Aorta (tissue), 5 donors: ENCODE data around the gene RNF213. TPM values are rescaled to one million over a fixed set of nuclear protein-coding genes. Genes with fewer than 3 reads are reported as not detected.

Experiments used
- ATAC-seq: fragments of 200-7000 bp; cut with Tn5 transposase; one replicate; pipeline ENCODE4 v1.9.1; 2022; ENCODE audit warnings: moderate library complexity; ENCODE audit not compliant: low FRiP score
- DNase-seq, 2 donors: peaks; one replicate each; pipeline ENCODE4 v3.0.0-alpha.2; 2020
- H3K27ac ChIP-seq, 2 donors: one replicate each; pipeline ENCODE4 v1.5.1; 2013; ENCODE audit warnings: low read length in 2 of 2, mild to moderate bottlenecking in 2 of 2, moderate library complexity in 2 of 2, control low read depth in 1 of 2, inconsistent platforms in 1 of 2, low read depth in 1 of 2
- H3K27me3 ChIP-seq, 2 donors: one replicate each; pipeline ENCODE4 v1.6.1; 2013; ENCODE audit warnings: control low read depth in 1 of 2, low read length in 1 of 2, mild to moderate bottlenecking in 1 of 2, moderate library complexity in 1 of 2; ENCODE audit not compliant: insufficient read depth in 2 of 2, control insufficient read depth in 1 of 2
- H3K36me3 ChIP-seq, 2 donors: one replicate each; pipeline ENCODE4 v1.6.1; 2013; ENCODE audit warnings: control low read depth in 1 of 2, low read length in 1 of 2, mild to moderate bottlenecking in 1 of 2; ENCODE audit not compliant: insufficient read depth in 2 of 2, control insufficient read depth in 1 of 2
- H3K4me1 ChIP-seq, 2 donors: one replicate each; pipeline ENCODE4 v1.6.1; 2013; ENCODE audit warnings: low read length in 2 of 2, control low read depth in 1 of 2, mild to moderate bottlenecking in 1 of 2, moderate library complexity in 1 of 2; ENCODE audit not compliant: insufficient read depth in 2 of 2, control insufficient read depth in 1 of 2
- H3K4me3 ChIP-seq, 2 donors: one replicate each; pipeline ENCODE4 v1.5.1; 2013; ENCODE audit warnings: low read length in 2 of 2, control low read depth in 1 of 2, mild to moderate bottlenecking in 1 of 2
- H3K9me3 ChIP-seq: one replicate; pipeline ENCODE4 v1.6.1; 2013; ENCODE audit warnings: mild to moderate bottlenecking, low read length; ENCODE audit not compliant: control insufficient read depth
- WGBS, 2 donors: extraction: QIAGEN DNeasy Blood & Tissue Kit; methylation state at CpG; one replicate each; pipeline ENCODE4 v1.1.7; 2013; 5-methylcytosine and 5-hydroxymethylcytosine counted together
- intact Hi-C, 2 donors: fragments of 100-400 bp; cut with DNase I; formaldehyde crosslinking; loops; one replicate each; pipeline versions ENCODE4 v1.14.2 to v1.15.0; 2022
- polyA plus RNA-seq, 2 donors: library from polyadenylated mRNA; stranded (reverse); fragments of 200-250 nt; gene quantifications; one replicate each; pipeline ENCODE4 v1.2.3, GENCODE V29; 2013
- total RNA-seq, 2 donors: library from RNA; stranded (reverse); fragmentation: NEBNext Ultra II Directional; extraction: Animal tissue kit (Norgen Biotek cat#: 25700); gene quantifications; one replicate each; pipeline ENCODE4 v1.2.1, GENCODE V29; 2021
- donor health status: healthy with polysubstance abuse.
- donor health status: Bipolar disorder and iron deficiency.
- donor health status: DM: no; HTN: no; CAD: no.
- donor health status: DM: no; HTN: no; CAD: no.
- donor health status: DM: yes; HTN: yes; CAD: no.

Gene RNF213
- total and polyA plus RNA-seq, 4 donors: 18.7 to 231 (median 105) TPM

GRCh38 chr17:80345321-80345720, 84.7 kb downstream of the RNF213 start:
- H3K4me3 ChIP-seq: no peak overlapping the region
- 89 to 94% methylated on average over 15 of the region's 15 CpGs for WGBS, 2 donors
- peaks cover 0 to 29% of the 10 kb centered on the region in 2 donors for H3K36me3 ChIP-seq
- ATAC-seq: no peak
- intact Hi-C loops: no loop called here
- DNase-seq: peak in 1 of 2 donors; percentile 65
- no peaks in the 10 kb centered on the region for H3K9me3 ChIP-seq
- H3K27ac ChIP-seq: no peak overlapping the region
- no peaks in the 10 kb centered on the region for H3K27me3 ChIP-seq
- no peaks in the 10 kb centered on the region for H3K4me1 ChIP-seq

- H3K27me3 ChIP-seq: no peaks in the 10 kb centered on the region
- DNase-seq: peak in 1 of 2 donors; percentile 55
- no peaks in the 10 kb centered on the region for H3K9me3 ChIP-seq
- H3K27ac ChIP-seq: no peak overlapping the region
- H3K4me3 ChIP-seq: no peak overlapping the region
- 97% methylated on average over 27 of the region's 27 CpGs for WGBS, 2 donors
- ATAC-seq: no peak
- intact Hi-C loops: no loop called here
- H3K4me1 ChIP-seq: no peaks in the 10 kb centered on the region
- H3K36me3 ChIP-seq: peaks cover 0 to 29% of the 10 kb centered on the region in 2 donors
These were observed 85.3 kb downstream of the RNF213 start for GRCh38 chr17:80345841-80346497.

DNA sequence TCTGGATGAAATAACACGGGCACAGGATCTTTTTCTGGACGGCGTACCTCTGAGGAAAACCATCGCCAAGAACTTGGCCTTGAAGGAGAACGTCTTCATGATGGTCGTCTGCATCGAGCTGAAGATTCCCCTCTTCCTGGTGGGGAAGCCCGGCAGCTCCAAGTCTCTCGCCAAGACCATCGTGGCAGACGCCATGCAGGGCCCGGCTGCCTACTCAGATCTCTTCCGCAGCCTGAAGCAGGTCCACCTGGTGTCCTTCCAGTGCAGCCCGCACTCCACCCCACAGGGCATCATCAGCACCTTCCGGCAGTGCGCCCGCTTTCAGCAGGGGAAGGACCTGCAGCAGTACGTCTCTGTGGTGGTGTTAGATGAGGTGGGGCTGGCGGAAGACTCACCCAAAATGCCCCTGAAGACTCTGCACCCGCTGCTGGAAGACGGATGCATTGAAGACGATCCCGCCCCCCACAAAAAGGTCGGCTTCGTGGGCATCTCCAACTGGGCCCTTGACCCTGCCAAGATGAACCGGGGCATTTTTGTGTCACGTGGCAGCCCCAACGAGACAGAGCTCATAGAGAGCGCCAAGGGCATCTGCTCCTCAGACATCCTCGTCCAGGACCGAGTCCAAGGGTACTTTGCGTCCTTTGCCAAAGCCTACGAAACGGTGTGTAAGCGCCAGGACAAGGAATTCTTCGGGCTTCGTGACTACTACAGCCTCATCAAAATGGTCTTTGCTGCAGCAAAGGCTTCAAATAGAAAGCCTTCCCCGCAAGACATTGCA, 86.0 kb downstream of the RNF213 start:
- H3K4me3 ChIP-seq: no peak overlapping the region
- H3K4me1 ChIP-seq: no peaks in the 10 kb centered on the region
- intact Hi-C loops: no loop called here
- DNase-seq: peak in 1 of 2 donors; percentile 67
- 91 to 92% methylated on average over 38 of the region's 38 CpGs for WGBS, 2 donors
- no peak for ATAC-seq
- H3K9me3 ChIP-seq: no peaks in the 10 kb centered on the region
- no peak overlapping the region for H3K27ac ChIP-seq
- peaks cover 0 to 29% of the 10 kb centered on the region in 2 donors for H3K36me3 ChIP-seq
- H3K27me3 ChIP-seq: no peaks in the 10 kb centered on the region

DNA sequence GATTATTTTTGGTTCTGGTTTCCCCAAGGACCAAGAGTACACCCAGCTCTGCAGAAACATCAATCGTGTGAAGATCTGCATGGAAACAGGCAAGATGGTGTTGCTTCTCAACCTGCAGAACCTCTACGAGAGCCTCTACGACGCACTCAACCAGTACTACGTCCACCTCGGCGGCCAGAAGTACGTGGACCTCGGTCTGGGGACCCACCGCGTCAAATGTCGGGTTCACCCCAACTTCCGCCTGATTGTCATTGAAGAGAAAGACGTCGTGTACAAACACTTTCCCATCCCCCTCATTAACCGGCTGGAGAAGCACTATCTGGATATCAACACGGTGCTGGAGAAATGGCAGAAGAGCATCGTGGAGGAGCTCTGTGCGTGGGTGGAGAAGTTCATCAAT, 86.9 kb downstream of the RNF213 start:
- WGBS, 2 donors: 94 to 96% methylated on average over 19 of the region's 19 CpGs

DNA sequence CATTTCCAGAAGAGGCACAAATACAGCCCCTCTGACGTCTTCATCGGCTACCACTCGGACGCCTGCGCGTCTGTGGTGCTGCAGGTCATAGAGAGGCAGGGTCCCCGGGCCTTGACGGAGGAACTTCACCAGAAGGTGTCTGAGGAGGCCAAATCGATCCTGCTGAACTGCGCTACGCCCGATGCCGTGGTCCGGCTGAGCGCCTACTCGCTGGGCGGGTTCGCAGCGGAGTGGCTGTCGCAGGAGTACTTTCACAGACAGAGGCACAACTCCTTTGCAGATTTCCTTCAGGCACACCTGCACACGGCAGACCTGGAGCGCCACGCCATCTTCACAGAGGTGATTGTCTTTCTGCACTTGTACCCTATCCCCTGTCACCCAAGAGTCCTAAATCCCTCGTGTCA, 87.3 kb downstream of the RNF213 start:
- H3K4me3 ChIP-seq: no peak overlapping the region
- intact Hi-C loops: no loop called here
- 96 to 97% methylated on average over 24 of the region's 24 CpGs for WGBS, 2 donors
- DNase-seq (no peak), ATAC-seq (no peak)
- peaks cover 0 to 36% of the 10 kb centered on the region in 2 donors for H3K36me3 ChIP-seq
- H3K4me1 ChIP-seq: no peaks in the 10 kb centered on the region
- H3K27me3 ChIP-seq: no peaks in the 10 kb centered on the region
- no peak overlapping the region for H3K27ac ChIP-seq
- no peaks in the 10 kb centered on the region for H3K9me3 ChIP-seq

More for the DNA sequence above, 86.9 kb downstream of the RNF213 start:
- no peak overlapping the region for H3K27ac ChIP-seq
- no peak for DNase-seq
- ATAC-seq: no peak
- intact Hi-C loops: no loop called here
- no peak overlapping the region for H3K4me3 ChIP-seq
- no peaks in the 10 kb centered on the region for H3K4me1 ChIP-seq
- no peaks in the 10 kb centered on the region for H3K9me3 ChIP-seq
- peaks cover 0 to 33% of the 10 kb centered on the region in 2 donors for H3K36me3 ChIP-seq
- H3K27me3 ChIP-seq: no peaks in the 10 kb centered on the region

DNA sequence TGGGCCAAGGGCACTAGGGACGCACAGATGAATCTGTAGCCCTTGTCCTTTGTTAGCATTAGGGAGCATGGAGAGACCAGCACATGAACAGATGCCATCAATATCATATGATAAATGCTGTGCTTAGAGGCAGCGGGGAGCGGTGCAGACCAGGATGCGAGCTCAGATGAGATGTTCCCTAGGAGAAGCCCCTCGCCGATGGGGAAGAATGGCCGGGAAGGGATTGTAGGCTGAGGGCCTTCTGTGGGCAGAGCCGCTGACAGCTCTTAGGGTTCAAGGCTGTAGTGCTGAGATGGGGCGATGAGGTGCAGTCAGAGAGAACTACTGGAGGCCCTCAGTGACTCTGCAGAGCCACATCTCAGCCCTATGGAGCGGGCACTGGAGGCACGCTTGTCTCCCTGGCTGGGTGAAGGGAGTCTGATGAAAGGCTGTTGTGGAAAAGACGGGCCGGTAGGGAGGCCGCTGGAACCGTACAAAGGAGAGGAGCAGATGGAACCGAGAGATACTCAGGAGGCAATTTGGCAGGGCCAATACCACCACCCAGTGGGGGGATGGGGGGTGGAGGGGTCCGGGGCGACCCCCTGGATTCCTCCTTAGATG, 88.0 kb downstream of the RNF213 start:
- no peaks in the 10 kb centered on the region for H3K9me3 ChIP-seq
- intact Hi-C loops: no loop called here
- 93 to 94% methylated on average over 17 to 18 of the region's 18 CpGs for WGBS, 2 donors
- no peak for ATAC-seq
- DNase-seq: peak in 1 of 2 donors; percentile 69
- no peak overlapping the region for H3K4me3 ChIP-seq
- H3K4me1 ChIP-seq: no peaks in the 10 kb centered on the region
- H3K36me3 ChIP-seq: peaks cover 0 to 32% of the 10 kb centered on the region in 2 donors
- H3K27ac ChIP-seq: no peak overlapping the region
- H3K27me3 ChIP-seq: no peaks in the 10 kb centered on the region

DNA sequence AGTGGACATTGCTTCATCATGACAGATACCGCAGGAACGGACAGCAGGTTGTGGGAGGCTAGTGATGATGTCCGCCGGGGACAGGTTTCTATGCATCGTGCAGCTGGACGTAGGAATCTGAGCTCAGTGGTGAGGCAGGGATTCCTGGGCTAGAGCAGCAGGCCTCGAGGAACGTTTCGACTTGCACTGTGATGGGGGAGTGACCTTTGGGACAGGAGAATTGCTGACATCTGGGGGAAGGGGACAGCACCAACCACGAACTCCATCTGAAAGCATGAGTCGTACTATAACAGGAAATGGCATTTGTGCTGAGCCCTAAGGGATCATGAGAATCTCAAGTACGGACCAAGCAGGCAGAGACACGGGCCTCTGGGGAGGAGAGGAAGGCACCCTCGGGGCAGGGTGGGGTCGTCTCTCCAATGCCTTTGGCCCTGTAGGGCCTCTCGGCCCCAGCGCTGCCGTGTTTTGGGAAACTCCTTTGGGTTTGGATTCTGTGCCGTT, 88.5 kb downstream of the RNF213 start:
- Histone ChIP-seq H3K27ac (no peak overlapping the region), H3K27me3 (no peaks in the 10 kb centered on the region), H3K4me3 (no peak overlapping the region), H3K4me1 (no peaks in the 10 kb centered on the region), H3K36me3 (peaks cover 0 to 31% of the 10 kb centered on the region in 2 donors), H3K9me3 (no peaks in the 10 kb centered on the region)
- intact Hi-C loops: no loop called here
- WGBS, 2 donors: 75 to 76% methylated on average over 19 of the region's 19 CpGs
- ATAC-seq (no peak), DNase-seq (peak in 1 of 2 donors; percentile 63)

DNA sequence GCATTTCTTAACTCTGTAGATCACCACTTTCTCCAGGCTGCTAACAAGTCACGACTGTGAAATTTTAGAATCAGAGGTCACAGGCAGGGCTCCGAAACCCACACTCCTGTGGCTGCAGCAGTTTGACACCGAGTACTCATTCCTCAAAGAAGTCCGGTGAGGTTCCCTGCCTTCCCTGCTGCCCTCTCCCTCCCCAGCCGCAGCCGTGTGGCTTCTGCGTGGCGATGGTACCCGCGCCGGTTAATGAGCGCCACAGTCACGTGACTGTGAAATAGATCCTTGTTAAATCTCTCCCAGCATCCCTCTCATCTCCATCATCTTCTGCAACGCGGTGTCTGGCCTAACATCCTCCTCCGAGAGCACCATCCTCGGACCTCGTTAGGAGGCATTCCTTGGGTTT, 89.1 kb downstream of the RNF213 start:
- H3K36me3 ChIP-seq: peaks cover 0 to 30% of the 10 kb centered on the region in 2 donors
- intact Hi-C loops: no loop called here
- peak in 1 of 2 donors; percentile 61 for DNase-seq
- no peaks in the 10 kb centered on the region for H3K27me3 ChIP-seq
- WGBS, 2 donors: 92% methylated on average over 18 of the region's 18 CpGs
- H3K9me3 ChIP-seq: no peaks in the 10 kb centered on the region
- no peak overlapping the region for H3K27ac ChIP-seq
- no peak overlapping the region for H3K4me3 ChIP-seq
- ATAC-seq: no peak
- H3K4me1 ChIP-seq: no peaks in the 10 kb centered on the region
